ENCODE measurements around the gene ADTRP.

Gene ADTRP

GRCh38 chr6:11774426-11774825 lies 4.2 kb downstream of the ADTRP start:
- in situ Hi-C loops (cut with MboI; ENCODE audit: low sequenced_read_pairs) = no loop called here

GRCh38 chr6:11773581-11773980 lies 5.0 kb downstream of the ADTRP start:
- in situ Hi-C loops (cut with MboI; ENCODE audit: low sequenced_read_pairs) = no loop called here

DNA sequence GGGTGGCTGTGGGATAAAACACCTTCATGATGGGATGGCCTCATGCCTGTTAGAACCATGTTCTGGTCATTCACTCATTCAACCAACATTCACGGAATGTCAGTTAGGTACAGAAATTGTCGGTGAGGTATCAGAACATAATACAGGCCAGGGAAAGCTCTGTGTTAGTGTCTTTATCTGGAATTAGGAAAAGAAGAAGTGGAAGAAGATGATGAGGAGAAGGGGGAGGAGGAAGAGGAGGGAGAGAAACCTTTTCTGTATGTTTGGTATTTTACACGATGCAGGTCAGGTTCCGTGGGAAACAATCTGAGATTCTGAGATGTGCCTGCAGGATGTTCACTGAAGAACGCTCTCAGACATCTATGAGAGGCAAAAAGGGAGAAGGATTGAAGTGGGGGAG lies 5.6 kb downstream of the ADTRP start:
- in situ Hi-C loops (cut with MboI; ENCODE audit: low sequenced_read_pairs) = no loop called here

DNA sequence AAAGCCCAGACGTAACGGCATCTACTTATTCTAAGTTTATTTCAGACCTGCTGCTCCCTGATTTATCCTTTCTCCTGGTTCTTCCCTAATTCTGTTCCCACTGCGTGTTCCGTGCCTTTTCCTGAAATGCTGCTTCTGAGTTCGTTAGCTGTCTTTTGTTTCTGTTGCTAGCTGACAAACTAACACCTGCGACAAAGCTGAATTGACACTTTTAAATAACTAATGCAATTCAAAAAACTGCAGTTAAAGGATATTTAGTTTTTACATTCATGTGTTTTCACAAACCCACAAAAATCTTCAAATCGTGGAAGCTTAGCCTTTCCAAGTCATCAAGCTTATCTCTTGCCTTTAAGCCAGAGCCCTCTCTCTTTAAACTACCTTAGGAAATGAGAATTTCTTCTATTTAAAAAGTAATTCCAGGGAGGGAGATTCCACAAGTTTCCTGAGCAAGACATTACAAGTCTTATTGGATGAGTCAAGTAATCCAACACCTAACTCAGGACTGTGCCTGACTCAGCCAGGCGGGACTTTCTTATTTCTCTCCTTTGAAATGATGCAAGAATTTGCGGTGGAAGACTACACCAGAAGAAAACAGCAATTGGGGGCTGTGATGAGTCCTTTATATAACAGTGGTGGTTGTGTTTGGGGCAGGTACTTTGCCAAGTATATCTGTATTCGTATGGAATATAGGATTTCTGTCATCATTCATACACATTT lies 6.3 kb downstream of the ADTRP start:
- in situ Hi-C loops (cut with MboI; ENCODE audit: low sequenced_read_pairs) = no loop called here

GRCh38 chr6:11771473-11772048 lies 7.0 kb downstream of the ADTRP start:
- in situ Hi-C loops (cut with MboI; ENCODE audit: low sequenced_read_pairs) = no loop called here

DNA sequence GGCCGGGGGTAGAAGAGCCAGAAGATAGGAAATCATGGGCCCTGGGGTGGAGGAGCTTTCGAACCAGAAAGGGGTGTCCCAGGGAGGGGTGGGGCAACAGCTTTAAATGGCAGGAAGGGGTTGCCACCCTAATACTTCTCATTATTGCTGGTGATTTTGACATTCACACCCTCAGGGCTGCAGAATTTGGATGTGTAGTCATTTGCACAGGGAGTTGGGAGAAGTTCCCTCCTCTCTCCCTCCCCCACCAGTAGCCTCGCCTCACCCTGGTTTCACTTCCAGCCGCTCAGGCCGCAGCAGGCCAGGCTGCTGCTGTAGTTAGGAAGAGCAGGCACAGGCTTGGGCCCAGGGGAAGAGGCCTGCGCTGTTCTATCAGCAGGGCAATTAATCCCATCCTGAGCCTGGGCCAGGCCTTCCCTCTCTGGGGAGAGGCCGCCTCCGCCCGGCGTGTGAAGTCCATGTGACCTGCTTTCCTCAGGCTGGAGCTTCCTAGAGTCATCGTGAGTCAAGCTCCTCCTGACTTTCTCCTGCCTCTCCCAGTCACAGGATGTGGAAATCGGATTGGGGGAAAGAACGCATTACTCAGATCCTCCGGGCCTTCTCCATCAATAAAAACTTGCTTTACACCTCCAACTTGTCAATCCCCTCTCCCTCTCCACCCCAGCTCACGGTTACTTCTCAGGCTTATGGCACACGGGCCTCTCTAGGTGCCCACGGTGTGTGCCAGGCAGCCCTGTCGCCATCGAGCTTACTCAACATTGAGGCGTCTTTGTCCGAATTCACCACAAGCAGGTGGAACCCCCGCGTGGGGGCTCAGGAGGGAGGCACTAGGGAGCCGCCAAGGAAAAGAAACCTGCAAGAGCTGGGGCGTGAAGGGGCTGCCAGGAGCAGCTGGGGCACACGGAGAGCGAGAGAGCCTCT lies 7.8 kb downstream of the ADTRP start:
- in situ Hi-C loops (cut with MboI; ENCODE audit: low sequenced_read_pairs) = no loop called here

- in situ Hi-C loops (cut with MboI; ENCODE audit: low sequenced_read_pairs) = no loop called here
These were observed 8.6 kb downstream of the ADTRP start for GRCh38 chr6:11769811-11770545.

GRCh38 chr6:11769244-11769643 lies 9.4 kb downstream of the ADTRP start:
- in situ Hi-C loops (cut with MboI; ENCODE audit: low sequenced_read_pairs) = no loop called here

- in situ Hi-C loops (cut with MboI; ENCODE audit: low sequenced_read_pairs) = no loop called here
These were observed 10.4 kb downstream of the ADTRP start for GRCh38 chr6:11767978-11768756.

- in situ Hi-C loops (cut with MboI; ENCODE audit: low sequenced_read_pairs) = no loop called here
These were observed 11.1 kb downstream of the ADTRP start for GRCh38 chr6:11767458-11767857.

DNA sequence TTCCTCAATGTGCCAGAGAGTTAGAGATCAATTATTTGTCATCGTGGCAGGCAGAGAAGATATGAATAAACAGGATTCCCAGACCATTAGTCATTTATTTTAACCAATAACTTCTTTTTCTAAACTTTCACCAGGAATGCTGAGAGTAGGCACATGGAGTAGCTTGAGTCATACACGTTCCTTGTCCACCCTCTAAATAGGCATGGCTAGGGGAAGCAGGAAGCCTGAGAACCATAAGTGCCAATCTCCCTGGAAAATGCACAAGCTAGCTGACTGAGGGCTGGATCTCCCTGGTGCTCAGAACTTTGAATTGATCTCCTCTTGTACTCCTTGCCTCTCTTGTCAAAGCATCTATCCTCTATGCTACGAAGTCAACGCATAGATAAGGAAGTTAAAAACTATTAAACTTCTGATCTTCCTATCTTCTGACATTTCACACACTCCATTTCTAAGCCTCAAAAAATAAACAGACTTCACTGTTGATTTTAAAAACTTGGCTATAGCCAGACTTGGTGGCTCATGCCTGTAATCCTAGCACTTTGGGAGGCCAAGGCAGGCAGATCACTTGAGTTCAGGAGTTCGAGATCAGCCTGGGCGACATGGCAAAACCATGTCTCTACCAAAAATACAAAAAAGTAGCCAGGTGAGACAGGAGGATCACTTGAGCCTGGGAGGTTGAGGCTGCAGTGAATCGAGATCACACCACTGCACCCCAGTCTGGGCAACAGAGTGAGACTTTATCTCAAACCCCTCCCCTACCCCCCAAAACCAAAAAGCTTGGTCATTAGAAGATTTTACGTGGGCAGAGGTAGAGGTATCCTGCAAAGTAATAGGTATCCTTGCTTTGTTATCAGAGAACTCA lies 11.8 kb downstream of the ADTRP start:
- in situ Hi-C loops (cut with MboI; ENCODE audit: low sequenced_read_pairs) = no loop called here

DNA sequence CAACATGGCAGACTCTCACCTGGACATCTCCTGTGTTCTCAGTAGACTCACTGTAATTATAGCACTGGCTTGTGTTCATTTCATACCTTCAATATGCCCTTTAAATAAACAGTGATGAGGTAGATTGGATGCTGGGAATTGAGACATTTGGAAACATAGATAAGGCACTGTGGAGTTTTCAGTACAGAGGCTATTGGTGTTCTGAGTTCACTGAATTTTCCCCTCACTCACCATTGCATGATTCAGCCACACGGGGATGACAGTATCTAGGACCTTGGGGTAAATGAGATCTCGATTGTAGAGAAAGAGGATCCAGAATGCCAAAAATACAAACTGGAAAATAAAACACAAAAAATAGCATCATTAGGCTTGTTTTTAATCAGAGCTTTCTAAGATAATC lies 12.6 kb downstream of the ADTRP start:
- in situ Hi-C loops (cut with MboI; ENCODE audit: low sequenced_read_pairs) = no loop called here

DNA sequence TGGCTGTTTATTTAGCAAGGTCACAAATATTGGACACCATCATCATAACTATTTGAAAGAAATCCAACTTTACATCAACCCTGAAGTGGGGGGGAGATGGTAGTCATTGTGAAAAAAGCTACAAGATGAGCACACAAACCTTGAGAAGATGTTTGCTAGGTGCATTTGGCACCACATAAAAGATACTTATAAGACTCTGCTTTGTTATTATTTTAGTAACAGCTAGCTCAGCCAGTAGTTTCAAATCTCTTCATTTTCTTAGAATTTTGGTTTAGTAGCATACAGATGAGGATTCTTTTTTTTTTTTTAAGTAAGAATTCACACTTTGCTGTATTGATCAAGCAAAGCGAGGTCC lies 14.4 kb downstream of the ADTRP start:
- in situ Hi-C loops (cut with MboI; ENCODE audit: low sequenced_read_pairs) = no loop called here

- in situ Hi-C loops (cut with MboI; ENCODE audit: low sequenced_read_pairs) = no loop called here
These were observed 14.9 kb downstream of the ADTRP start for GRCh38 chr6:11763460-11764249.

- in situ Hi-C loops (cut with MboI; ENCODE audit: low sequenced_read_pairs) = no loop called here
These were observed 15.7 kb downstream of the ADTRP start for GRCh38 chr6:11762794-11763459.

DNA sequence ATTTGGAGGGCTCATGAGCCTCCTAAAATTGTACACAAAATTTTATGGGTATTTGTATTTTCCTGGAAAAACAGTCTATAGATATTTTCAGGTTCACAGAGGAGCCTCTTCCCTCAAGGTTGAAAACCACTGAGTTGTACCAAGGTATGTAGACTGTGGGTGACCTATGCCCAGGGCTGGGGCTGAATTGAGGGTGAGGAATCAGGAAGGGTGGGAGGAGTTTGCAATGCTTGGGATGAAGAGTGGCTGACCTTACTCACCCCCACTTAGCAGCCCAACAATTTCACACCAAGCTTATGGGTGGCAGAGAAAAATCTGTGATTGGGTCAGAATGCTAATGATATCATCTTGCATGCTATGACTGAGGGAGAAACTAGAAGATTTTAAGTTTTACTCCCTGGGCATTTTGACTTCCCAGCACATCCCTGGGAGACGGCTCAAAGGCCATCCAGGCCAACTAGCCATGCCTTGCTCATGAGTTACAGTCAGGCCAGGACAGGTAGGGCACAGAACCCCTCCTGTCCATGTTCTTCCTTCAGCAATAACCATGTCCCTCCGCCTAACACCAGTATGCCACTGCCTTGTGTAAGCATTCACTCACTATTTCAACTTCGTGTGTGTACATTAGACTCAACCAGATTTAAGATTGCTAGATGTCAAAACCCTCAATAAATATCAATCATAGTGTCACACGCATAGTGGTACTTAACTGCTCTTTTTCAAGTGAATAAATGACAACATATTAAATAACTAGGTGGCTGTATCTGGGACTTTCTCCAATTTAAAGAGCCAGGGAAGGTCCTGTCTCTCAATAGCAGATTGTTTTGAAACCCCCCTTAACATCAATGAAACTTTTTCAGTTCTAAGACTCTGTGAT lies 16.6 kb downstream of the ADTRP start:
- in situ Hi-C loops (cut with MboI; ENCODE audit: low sequenced_read_pairs) = no loop called here

DNA sequence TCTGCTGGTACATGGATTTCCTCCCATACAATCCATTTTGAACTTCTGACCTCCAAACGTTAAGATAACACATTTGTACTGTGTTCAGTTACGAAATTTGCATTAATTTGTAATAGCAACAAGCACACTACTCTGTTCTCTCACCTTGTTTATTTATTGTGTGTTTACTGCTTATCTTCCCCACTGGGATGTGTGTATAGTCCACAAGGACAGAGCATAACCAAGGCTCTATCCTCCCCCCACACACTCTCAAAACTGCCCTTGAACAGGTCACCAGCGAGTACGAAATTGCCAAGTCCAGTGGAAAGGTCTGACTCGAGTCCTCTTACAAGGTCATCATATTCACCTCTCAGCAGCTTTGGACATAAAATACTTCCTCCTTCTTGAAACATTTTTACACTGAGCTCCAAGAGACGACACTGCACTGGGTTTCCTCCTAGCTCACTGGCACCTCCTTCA lies 18.6 kb downstream of the ADTRP start:
- in situ Hi-C loops (cut with MboI; ENCODE audit: low sequenced_read_pairs) = no loop called here

Data from hTERT RPE-1 (cell line).